GM21381 (cell line): Measurements from ENCODE around the gene KAZN.

Experiments used
- ATAC-seq: cut with Tn5 transposase; IDR thresholded peaks from one replicate; pipeline ENCODE4 v1.9.1; 2021; ENCODE audit warnings: mild to moderate bottlenecking, moderate library complexity; ENCODE audit not compliant: unreplicated experiment

KAZN gene

GRCh38 chr1:14897997-14898645 is 299.6 kb downstream of the KAZN start:
- ATAC-seq: no peak

- no peak for ATAC-seq
Observed at GRCh38 chr1:14899686-14900085, 301.2 kb downstream of the KAZN start.

GRCh38 chr1:14901371-14901954 is 303.0 kb downstream of the KAZN start:
- no peak for ATAC-seq

- ATAC-seq: no peak
Observed at GRCh38 chr1:14903922-14904321, 305.4 kb downstream of the KAZN start.

GRCh38 chr1:14906665-14907064 is 308.2 kb downstream of the KAZN start:
- no peak for ATAC-seq

- no peak for ATAC-seq
Observed at GRCh38 chr1:14907416-14907815, 308.9 kb downstream of the KAZN start.

- ATAC-seq: no peak
Observed at GRCh38 chr1:14909273-14909672, 310.8 kb downstream of the KAZN start.

GRCh38 chr1:14909920-14910460 is 311.5 kb downstream of the KAZN start:
- no peak for ATAC-seq

GRCh38 chr1:14910984-14911721 is 312.7 kb downstream of the KAZN start:
- ATAC-seq: no peak

GRCh38 chr1:14912839-14913481 is 314.5 kb downstream of the KAZN start:
- ATAC-seq: no peak

- ATAC-seq: no peak
Observed at GRCh38 chr1:14913482-14914177, 315.1 kb downstream of the KAZN start.

- no peak for ATAC-seq
Observed at GRCh38 chr1:14914351-14914988, 316.0 kb downstream of the KAZN start.

- peak; percentile 54 for ATAC-seq
Observed at GRCh38 chr1:14915356-14916054, 317.0 kb downstream of the KAZN start.

GRCh38 chr1:14919289-14919688 is 320.8 kb downstream of the KAZN start:
- no peak for ATAC-seq

- no peak for ATAC-seq
Observed at GRCh38 chr1:14919751-14920150, 321.3 kb downstream of the KAZN start.

GRCh38 chr1:14921057-14921456 is 322.6 kb downstream of the KAZN start:
- ATAC-seq: no peak

- no peak for ATAC-seq
Observed at GRCh38 chr1:14922942-14923726, 324.6 kb downstream of the KAZN start.

- peak; percentile 60 for ATAC-seq
Observed at GRCh38 chr1:14923727-14924452, 325.4 kb downstream of the KAZN start.
